IMR-90 (cell line): ENCODE results near the gene ZNF691. TPM values are rescaled to one million over a fixed set of nuclear protein-coding genes. Genes with fewer than 3 reads are reported as not detected.

Experiments used
- ATAC-seq: fragments of 200-7000 bp; cut with Tn5 transposase; 2 replicates; pipeline ENCODE4 v1.9.1; 2020; ENCODE audit warnings: low read depth, mild to moderate bottlenecking, moderate library complexity
- BruUV-seq: library from RNA; stranded (reverse); fragments of 400-500 nt; replicated peaks from 2 replicates; lab custom pipeline; 2021; lab: Mats Ljungman, UMichigan
- CTCF ChIA-PET: fragments of 300-600 bp; formaldehyde crosslinking; extraction: SDS; loops from one replicate; lab custom pipeline; 2021; ENCODE audit warnings: antibody characterized with exemption; lab: Yijun Ruan, JAX
- POLR2A ChIA-PET: fragments of 300-600 bp; sonication (Branson Sonifier 250); formaldehyde crosslinking; loops from one replicate; lab custom pipeline; 2022; ENCODE audit warnings: antibody characterized with exemption; ENCODE audit not compliant: unreplicated experiment; lab: Charles Lee
- DNase-seq: peaks from one replicate; pipeline ENCODE4 v3.0.0; 2013
- H2AFZ ChIP-seq: replicated peaks from 2 replicates; pipeline ENCODE3; 2013; ENCODE audit warnings: low read length, mild to moderate bottlenecking; ENCODE audit not compliant: poor library complexity
- H2AK5ac ChIP-seq: 2 replicates; pipeline ENCODE4 v1.6.1; 2013; ENCODE audit warnings: low read depth, low read length, inconsistent platforms
- H2AK9ac ChIP-seq: replicated peaks from 2 replicates; pipeline ENCODE3; 2013; ENCODE audit warnings: mild to moderate bottlenecking, low read depth, low read length, moderate library complexity; ENCODE audit not compliant: poor library complexity
- H2BK120ac ChIP-seq: 2 replicates; pipeline ENCODE4 v1.6.1; 2013; ENCODE audit warnings: low read depth, low read length, inconsistent platforms
- H2BK15ac ChIP-seq: 3 replicates; pipeline ENCODE4 v1.6.1; 2013; ENCODE audit warnings: low read depth, low read length, inconsistent platforms
- H2BK20ac ChIP-seq: 2 replicates; pipeline ENCODE4 v1.6.1; 2013; ENCODE audit warnings: low read depth, mild to moderate bottlenecking, inconsistent platforms, low read length, moderate library complexity
- H2BK5ac ChIP-seq: 2 replicates; pipeline ENCODE4 v1.6.1; 2013; ENCODE audit warnings: mild to moderate bottlenecking, low read depth, low read length, inconsistent platforms; ENCODE audit not compliant: poor library complexity, severe bottlenecking
- H3K14ac ChIP-seq: replicated peaks from 2 replicates; pipeline ENCODE4 v1.6.1; 2013; ENCODE audit warnings: low read depth, low read length, inconsistent platforms
- H3K18ac ChIP-seq: 2 replicates; pipeline ENCODE4 v1.6.1; 2013; ENCODE audit warnings: low read depth, low read length, control low read depth
- H3K23ac ChIP-seq: 2 replicates; pipeline ENCODE4 v1.6.1; 2013; ENCODE audit warnings: low read depth, low read length, inconsistent platforms
- H3K27ac ChIP-seq: 2 replicates; pipeline ENCODE4 v1.5.1; 2013; ENCODE audit warnings: mild to moderate bottlenecking, control low read depth, low read length; ENCODE audit not compliant: insufficient read depth
- H3K27me3 ChIP-seq: 2 replicates; pipeline ENCODE4 v1.6.1; 2013; ENCODE audit warnings: low read length; ENCODE audit not compliant: control insufficient read depth, insufficient read depth
- H3K36me3 ChIP-seq: 2 replicates; pipeline ENCODE4 v1.6.1; 2013; ENCODE audit warnings: low read length, mixed read lengths; ENCODE audit not compliant: control insufficient read depth, insufficient read depth
- H3K4ac ChIP-seq: 2 replicates; pipeline ENCODE4 v1.6.1; 2013; ENCODE audit warnings: low read depth, low read length, inconsistent platforms
- H3K4me1 ChIP-seq: 2 replicates; pipeline ENCODE4 v1.6.1; 2013; ENCODE audit warnings: low read length, mixed read lengths; ENCODE audit not compliant: control insufficient read depth, insufficient read depth
- H3K4me2 ChIP-seq: 2 replicates; pipeline ENCODE4 v1.6.1; 2013; ENCODE audit warnings: low read depth, mild to moderate bottlenecking, control low read depth, low read length, moderate library complexity
- H3K4me3 ChIP-seq: 2 replicates; pipeline ENCODE4 v1.5.1; 2013; ENCODE audit warnings: low read depth, mild to moderate bottlenecking, control low read depth, low read length, moderate library complexity; ENCODE audit not compliant: insufficient read depth
- H3K56ac ChIP-seq: 2 replicates; pipeline ENCODE4 v1.6.1; 2013; ENCODE audit warnings: low read length, inconsistent platforms; ENCODE audit not compliant: insufficient read depth; ENCODE audit errors: extremely low read depth
- H3K79me1 ChIP-seq, 2 experiments: 2 replicates each; pipeline ENCODE4 v1.6.1; 2013; ENCODE audit warnings: low read length in 2 of 2, inconsistent platforms in 1 of 2, low read depth in 1 of 2
- H3K9ac ChIP-seq: 2 replicates; pipeline ENCODE4 v1.6.1; 2013; ENCODE audit warnings: low read depth, low read length, control low read depth
- H3K9me1 ChIP-seq: 2 replicates; pipeline ENCODE4 v1.6.1; 2013; ENCODE audit warnings: low read length, inconsistent platforms; ENCODE audit not compliant: insufficient read depth
- H3K9me3 ChIP-seq: 2 replicates; pipeline ENCODE4 v1.6.1; 2013; ENCODE audit warnings: low read length; ENCODE audit not compliant: control insufficient read depth, insufficient read depth
- H4K20me1 ChIP-seq: 2 replicates; pipeline ENCODE4 v1.6.1; 2013; ENCODE audit warnings: low read length, inconsistent platforms; ENCODE audit not compliant: insufficient read depth
- H4K5ac ChIP-seq: 2 replicates; pipeline ENCODE4 v1.6.1; 2013; ENCODE audit warnings: mild to moderate bottlenecking, low read depth, low read length, control low read depth
- H4K8ac ChIP-seq, 2 experiments: 2 replicates each; pipeline ENCODE4 v1.6.1; 2013; ENCODE audit warnings: low read depth in 2 of 2, low read length in 2 of 2, control low read depth in 1 of 2, inconsistent platforms in 1 of 2
- H4K91ac ChIP-seq: 2 replicates; pipeline ENCODE4 v1.6.1; 2013; ENCODE audit warnings: low read depth, low read length, inconsistent platforms; ENCODE audit not compliant: insufficient read depth
- BHLHE40 ChIP-seq: fragments of 150-350 bp; IDR thresholded peaks from 2 replicates; pipeline ENCODE4 v1.6.1; 2016; ENCODE audit warnings: mild to moderate bottlenecking, low read depth, low read length
- CEBPB ChIP-seq: IDR thresholded peaks from 2 replicates; pipeline ENCODE4 v1.6.1; 2012; ENCODE audit warnings: low read depth, low read length, improper control_type of control experiment
- MXI1 ChIP-seq: IDR thresholded peaks from 2 replicates; pipeline ENCODE4 v1.6.1; 2012; ENCODE audit warnings: low read depth, mild to moderate bottlenecking, low read length, moderate library complexity, borderline replicate concordance
- POLR2A ChIP-seq: IDR thresholded peaks from 2 replicates; pipeline ENCODE4 v1.6.1; 2012; ENCODE audit warnings: mild to moderate bottlenecking, low read depth, low read length
- RAD21 ChIP-seq: IDR thresholded peaks from 2 replicates; pipeline ENCODE4 v1.6.1; 2012; ENCODE audit warnings: low read length, improper control_type of control experiment
- WGBS, 2 experiments: methylation state at CpG; one replicate each; pipeline versions ENCODE4 v1.1.5 to v1.1.7; 2013; ENCODE audit warnings: missing lambda C conversion rate in 2 of 2; ENCODE audit not compliant: insufficient read length in 1 of 2; ENCODE audit errors: extremely low coverage in 2 of 2; 5-methylcytosine and 5-hydroxymethylcytosine counted together
- dilution Hi-C: fragments of 300-500 bp; cut with HindIII; formaldehyde crosslinking; loops from one replicate; pipeline ENCODE4 v1.14.3; 2018; ENCODE audit warnings: low sequenced_read_pairs; ENCODE audit not compliant: unreplicated experiment
- in situ Hi-C: fragments of 300-500 bp; cut with MboI; formaldehyde crosslinking; loops from 3 replicates; pipeline ENCODE4 v1.14.3; 2019; ENCODE audit warnings: low sequenced_read_pairs, inconsistent platforms, mixed read lengths
- intact Hi-C: fragments of 100-400 bp; cut with micrococcal nuclease; formaldehyde crosslinking; loops from 2 replicates; pipeline ENCODE4 v1.10.0; 2022
- polyA plus RNA-seq, 3 experiments: library from polyadenylated mRNA; depleted of rRNA; stranded (reverse); fragments of >200 nt; gene quantifications; 2 replicates each; pipeline ENCODE4 v1.2.3, GENCODE V29; 2012; ENCODE audit warnings: low replicate concordance in 1 of 3
- total RNA-seq: library from RNA; depleted of rRNA; stranded (reverse); fragments of >200 nt; gene quantifications from 2 replicates; pipeline ENCODE4 v1.2.3, GENCODE V29; 2012
- TF ChIP-seq, protein P1 (sequence below): fragments of 150-350 bp; IDR thresholded peaks from 2 replicates; pipeline ENCODE4 v1.6.1; 2016; ENCODE audit warnings: low read depth, mild to moderate bottlenecking, low read length, moderate library complexity, borderline replicate concordance
- TF ChIP-seq, protein P2 (sequence below): fragments of 150-350 bp; IDR thresholded peaks from 2 replicates; pipeline ENCODE4 v1.6.1; 2017; ENCODE audit warnings: mild to moderate bottlenecking, antibody characterized with exemption, low read length, low read depth
- TF ChIP-seq, protein P3 (sequence below): conservative IDR thresholded peaks from 2 replicates; pipeline ENCODE4 v1.5.1; 2012; ENCODE audit warnings: mild to moderate bottlenecking, low read depth, low read length, improper control_type of control experiment

ZNF691 gene
- total and polyA plus RNA-seq, 2 of the 4 experiments (the other 2 are of a cell fraction): 6.8 to 13.6 TPM

- no peak overlapping the region for H2BK5ac ChIP-seq
- H2BK20ac ChIP-seq: no peak overlapping the region
- no peak overlapping the region for H4K91ac ChIP-seq
- dilution Hi-C loops (no loop called here), intact Hi-C loops (no loop called here), in situ Hi-C loops (no loop called here)
- H3K4me1 ChIP-seq: no peaks in the 10 kb centered on the region
- H3K9me1 ChIP-seq: no peaks in the 10 kb centered on the region
- H2AK9ac ChIP-seq: no peak overlapping the region
- WGBS, 2 experiments: 49% methylated on average over 4 of the region's 5 CpGs; no CpG with 5 or more reads in 1 of the 2 experiments
- H2AFZ ChIP-seq: no peak overlapping the region
- H2BK15ac ChIP-seq: no peak overlapping the region
- H3K14ac ChIP-seq: no peak overlapping the region
- H3K36me3 ChIP-seq: no peaks in the 10 kb centered on the region
- H3K27me3 ChIP-seq: peaks cover 12% of the 10 kb centered on the region
- H3K4ac ChIP-seq: no peak overlapping the region
- ATAC-seq (no peak), DNase-seq (no peak)
- H2AK5ac ChIP-seq: no peak overlapping the region
- no peak overlapping the region for H4K5ac ChIP-seq
- ChIA-PET POLR2A (no interaction called here), CTCF (interaction anchor here (1.4 kb wide), 1 partner anchor 182 kb away, joined by 3 read pairs; no protein-coding TSS in a partner anchor)
- no peak overlapping the region for H3K18ac ChIP-seq
- H2BK120ac ChIP-seq: no peak overlapping the region
- no peak overlapping the region for H3K4me3 ChIP-seq
- no TSS peak for BruUV-seq
- H3K79me1 ChIP-seq: no peaks in the 10 kb centered on the region
- H3K9ac ChIP-seq: no peak overlapping the region
- H4K20me1 ChIP-seq: no peaks in the 10 kb centered on the region; the same call in 1 of the 2 replicates
- no peak overlapping the region for H3K4me2 ChIP-seq
- H4K8ac ChIP-seq: no peak overlapping the region
- no peak overlapping the region for H3K27ac ChIP-seq
- no peak overlapping the region for H3K56ac ChIP-seq
- H3K23ac ChIP-seq: no peak overlapping the region
- TF ChIP-seq, protein P1, sequence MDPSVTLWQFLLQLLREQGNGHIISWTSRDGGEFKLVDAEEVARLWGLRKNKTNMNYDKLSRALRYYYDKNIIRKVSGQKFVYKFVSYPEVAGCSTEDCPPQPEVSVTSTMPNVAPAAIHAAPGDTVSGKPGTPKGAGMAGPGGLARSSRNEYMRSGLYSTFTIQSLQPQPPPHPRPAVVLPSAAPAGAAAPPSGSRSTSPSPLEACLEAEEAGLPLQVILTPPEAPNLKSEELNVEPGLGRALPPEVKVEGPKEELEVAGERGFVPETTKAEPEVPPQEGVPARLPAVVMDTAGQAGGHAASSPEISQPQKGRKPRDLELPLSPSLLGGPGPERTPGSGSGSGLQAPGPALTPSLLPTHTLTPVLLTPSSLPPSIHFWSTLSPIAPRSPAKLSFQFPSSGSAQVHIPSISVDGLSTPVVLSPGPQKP: no peak
- TF ChIP-seq CEBPB (no peak), RAD21 (no peak), BHLHE40 (no peak), MXI1 (no peak), POLR2A (no peak)
- TF ChIP-seq, protein P2, sequence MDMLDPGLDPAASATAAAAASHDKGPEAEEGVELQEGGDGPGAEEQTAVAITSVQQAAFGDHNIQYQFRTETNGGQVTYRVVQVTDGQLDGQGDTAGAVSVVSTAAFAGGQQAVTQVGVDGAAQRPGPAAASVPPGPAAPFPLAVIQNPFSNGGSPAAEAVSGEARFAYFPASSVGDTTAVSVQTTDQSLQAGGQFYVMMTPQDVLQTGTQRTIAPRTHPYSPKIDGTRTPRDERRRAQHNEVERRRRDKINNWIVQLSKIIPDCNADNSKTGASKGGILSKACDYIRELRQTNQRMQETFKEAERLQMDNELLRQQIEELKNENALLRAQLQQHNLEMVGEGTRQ: no peak
- TF ChIP-seq, protein P3, sequence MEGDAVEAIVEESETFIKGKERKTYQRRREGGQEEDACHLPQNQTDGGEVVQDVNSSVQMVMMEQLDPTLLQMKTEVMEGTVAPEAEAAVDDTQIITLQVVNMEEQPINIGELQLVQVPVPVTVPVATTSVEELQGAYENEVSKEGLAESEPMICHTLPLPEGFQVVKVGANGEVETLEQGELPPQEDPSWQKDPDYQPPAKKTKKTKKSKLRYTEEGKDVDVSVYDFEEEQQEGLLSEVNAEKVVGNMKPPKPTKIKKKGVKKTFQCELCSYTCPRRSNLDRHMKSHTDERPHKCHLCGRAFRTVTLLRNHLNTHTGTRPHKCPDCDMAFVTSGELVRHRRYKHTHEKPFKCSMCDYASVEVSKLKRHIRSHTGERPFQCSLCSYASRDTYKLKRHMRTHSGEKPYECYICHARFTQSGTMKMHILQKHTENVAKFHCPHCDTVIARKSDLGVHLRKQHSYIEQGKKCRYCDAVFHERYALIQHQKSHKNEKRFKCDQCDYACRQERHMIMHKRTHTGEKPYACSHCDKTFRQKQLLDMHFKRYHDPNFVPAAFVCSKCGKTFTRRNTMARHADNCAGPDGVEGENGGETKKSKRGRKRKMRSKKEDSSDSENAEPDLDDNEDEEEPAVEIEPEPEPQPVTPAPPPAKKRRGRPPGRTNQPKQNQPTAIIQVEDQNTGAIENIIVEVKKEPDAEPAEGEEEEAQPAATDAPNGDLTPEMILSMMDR: no peak
- no peaks in the 10 kb centered on the region for H3K9me3 ChIP-seq
These were observed 45.2 kb downstream of the ZNF691 start for GRCh38 chr1:42891465-42892138.
